Activated CD8-positive, alpha-beta memory T cell treated with anti-CD3 and anti-CD28 coated beads for 1 hour (primary cell): ENCODE measurements around the gene TLN1.

Source experiments
- DNase-seq, 2 donors: peaks; one replicate each; pipeline ENCODE4 v3.0.0-alpha.2; 2020; ENCODE audit warnings: low read depth in 1 of 2; ENCODE audit errors: extremely low read depth in 1 of 2

TLN1 gene

DNA sequence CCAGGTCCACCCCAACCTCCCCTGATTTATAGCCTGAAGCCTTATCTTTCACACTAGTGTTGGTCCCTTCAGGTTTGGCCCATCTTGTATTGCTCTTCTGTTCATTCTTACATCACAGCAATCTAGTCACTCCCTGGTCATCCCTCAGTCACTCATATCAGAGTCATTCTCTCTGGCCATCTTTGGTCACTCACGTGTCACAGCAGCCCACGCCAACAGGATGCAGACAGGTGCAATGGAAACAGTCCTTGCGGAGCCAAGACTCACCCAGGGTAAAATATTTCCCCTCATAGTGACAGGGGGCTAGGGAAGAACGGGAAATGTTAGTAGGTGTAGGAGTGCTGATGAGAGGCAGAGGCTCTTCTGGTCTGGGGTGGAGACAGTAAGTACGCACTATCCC lies 21.5 kb upstream of the TLN1 start:
- DNase-seq = no peak

DNA sequence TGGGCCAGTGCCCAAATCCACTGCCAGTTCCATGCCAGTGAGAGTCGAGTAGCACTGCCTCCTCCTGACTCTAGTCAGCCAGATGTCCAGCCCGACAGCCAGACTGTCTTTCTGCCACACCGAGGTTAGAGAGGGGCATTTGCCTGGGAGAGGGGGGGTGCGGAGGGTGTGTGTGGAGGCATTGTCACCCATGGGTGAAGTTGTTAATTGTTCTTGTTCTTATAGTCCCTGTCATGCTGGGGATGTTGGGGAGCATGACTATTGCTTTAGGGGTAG lies 18.2 kb upstream of the TLN1 start:
- DNase-seq = no peak

- peak in 1 of 2 donors; percentile 30 for DNase-seq
Observed at GRCh38 chr9:35749515-35750255, 17.7 kb upstream of the TLN1 start.

- peak in 1 of 2 donors; percentile 45 for DNase-seq
Observed at GRCh38 chr9:35748858-35749514, 17.0 kb upstream of the TLN1 start, which contains the start of the genes GBA2 and RGP1. GBA2 (minus strand) TSS chr9:35749228; CDS start chr9:35748704, 524 bp downstream. RGP1 (plus strand) TSS chr9:35749287; CDS start chr9:35749756, 469 bp downstream.

- DNase-seq = no peak
Observed at GRCh38 chr9:35748242-35748857, 16.4 kb upstream of the TLN1 start.

DNA sequence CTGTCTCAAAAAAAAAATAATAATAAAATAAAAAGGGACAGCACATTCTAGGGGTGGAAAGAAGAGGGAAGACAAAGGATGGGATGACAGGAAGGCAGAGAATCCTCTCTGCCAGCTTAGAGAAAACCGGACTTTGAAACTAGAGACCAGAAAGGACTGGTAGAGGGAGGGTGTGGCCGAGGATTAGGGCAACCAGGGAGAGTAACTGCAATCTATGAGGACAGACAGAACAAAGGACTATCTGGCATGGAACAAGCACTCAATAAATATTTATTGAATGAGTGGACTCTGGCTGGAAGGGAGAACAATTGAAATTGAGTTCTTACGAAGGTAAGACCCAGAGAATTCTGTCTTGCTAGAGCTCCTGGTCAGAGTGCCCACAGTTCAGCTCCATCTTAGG lies 14.6 kb upstream of the TLN1 start:
- no peak for DNase-seq

GRCh38 chr9:35745569-35745968 lies 13.6 kb upstream of the TLN1 start:
- no peak for DNase-seq

GRCh38 chr9:35743880-35744518 lies 12.0 kb upstream of the TLN1 start:
- DNase-seq = no peak

DNA sequence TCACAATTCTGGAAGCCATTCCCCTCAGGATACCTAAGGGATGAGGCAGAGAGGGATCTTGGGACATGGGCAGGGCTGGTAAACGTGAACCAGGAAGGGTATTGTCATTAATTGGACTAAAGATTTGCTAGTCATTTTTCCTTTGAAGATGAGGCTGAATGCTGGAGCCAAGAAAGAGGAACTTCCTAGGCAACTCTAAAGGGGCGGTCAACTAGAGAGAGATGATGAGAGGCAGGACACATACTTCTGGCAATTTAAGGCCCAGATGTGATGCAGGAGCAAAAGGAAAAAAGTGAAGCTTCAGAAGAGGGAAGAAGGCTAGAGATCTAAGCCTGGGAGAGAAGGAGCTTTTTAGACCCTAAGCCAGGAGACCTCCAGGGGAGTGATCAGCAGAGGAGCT lies 11.5 kb upstream of the TLN1 start:
- no peak for DNase-seq

DNA sequence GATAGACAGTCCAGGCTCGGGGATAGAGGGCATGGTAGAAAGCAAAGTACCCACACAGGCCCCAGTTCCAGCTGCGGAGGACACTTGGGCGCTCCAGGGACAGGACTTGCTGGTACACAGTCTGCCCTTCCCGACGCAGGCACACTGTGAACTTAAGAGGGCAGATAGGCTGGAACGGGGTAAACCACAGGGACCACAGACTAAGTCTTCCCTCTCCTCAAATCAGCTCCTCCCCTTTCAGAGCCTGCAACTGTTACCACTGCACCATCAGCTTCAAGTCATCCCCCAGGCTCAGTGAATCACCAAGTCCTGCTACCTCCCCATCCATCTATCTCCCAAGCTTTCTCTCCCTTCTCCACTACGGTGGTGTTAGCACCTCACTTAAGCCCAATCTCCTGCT lies 9.7 kb upstream of the TLN1 start:
- no peak for DNase-seq

- DNase-seq = no peak
Observed at GRCh38 chr9:35740243-35740642, 8.2 kb upstream of the TLN1 start.

DNA sequence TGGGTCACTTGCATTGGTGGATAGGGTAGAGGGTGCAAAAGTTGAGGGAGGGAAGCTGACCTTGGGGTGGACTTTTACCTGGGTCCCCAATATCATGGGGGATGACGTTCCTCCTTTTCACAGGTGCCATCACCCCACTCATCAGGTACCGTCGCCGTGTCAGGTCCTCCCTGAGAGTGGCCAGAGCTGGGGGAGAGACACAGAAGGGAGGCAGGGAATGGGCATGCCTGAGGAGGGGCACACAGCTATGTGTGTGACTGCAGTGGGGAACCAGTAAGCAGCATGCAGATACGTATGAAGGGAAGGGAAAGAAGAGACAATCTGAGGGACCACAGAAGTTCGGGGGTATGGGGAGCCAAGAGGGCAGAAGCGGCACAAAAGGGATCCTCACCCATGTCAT lies 6.9 kb upstream of the TLN1 start:
- DNase-seq = no peak

DNA sequence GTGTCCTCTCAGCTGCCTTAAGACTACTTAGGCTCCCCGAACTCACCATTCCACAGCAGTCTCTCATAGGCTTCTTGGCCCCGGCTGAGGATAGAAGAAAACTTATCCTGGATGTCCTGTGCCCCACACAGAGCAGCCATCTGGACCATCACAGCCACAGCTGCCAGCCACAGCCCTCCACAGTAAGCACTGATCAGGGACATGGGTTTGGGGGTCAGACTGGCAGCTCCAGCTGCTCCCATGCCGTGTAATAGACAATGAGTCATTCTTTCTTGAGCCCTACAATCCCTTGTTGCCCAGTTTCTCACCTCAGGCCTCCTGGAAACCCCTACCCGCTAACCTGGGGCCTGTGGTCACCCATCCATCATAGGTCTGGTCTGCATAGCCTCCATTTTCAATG lies 6.2 kb upstream of the TLN1 start:
- no peak for DNase-seq

GRCh38 chr9:35737143-35737542 lies 5.1 kb upstream of the TLN1 start:
- no peak for DNase-seq

GRCh38 chr9:35736201-35736633 lies 4.2 kb upstream of the TLN1 start:
- peak in 1 of 2 donors; percentile 31 for DNase-seq

DNA sequence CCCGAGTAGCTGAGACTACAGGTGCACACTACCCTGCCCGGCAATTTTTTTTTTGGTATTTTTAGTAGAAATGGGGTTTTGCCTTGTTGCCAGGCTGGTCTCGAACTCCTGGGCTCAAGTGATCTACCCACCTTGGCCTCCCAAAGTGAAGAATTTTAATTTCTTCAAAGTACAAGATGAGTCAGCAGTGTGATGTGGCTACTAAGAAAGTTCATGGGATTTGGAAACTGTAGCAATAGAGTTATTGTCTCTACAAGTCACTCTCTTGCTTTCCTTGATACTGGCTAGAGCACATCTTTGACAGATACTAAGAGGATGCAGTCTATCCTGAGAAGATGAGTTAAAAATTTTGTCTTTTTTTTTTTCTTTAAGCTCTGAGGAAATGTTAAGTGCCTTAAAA lies 2.1 kb upstream of the TLN1 start:
- DNase-seq = no peak

DNA sequence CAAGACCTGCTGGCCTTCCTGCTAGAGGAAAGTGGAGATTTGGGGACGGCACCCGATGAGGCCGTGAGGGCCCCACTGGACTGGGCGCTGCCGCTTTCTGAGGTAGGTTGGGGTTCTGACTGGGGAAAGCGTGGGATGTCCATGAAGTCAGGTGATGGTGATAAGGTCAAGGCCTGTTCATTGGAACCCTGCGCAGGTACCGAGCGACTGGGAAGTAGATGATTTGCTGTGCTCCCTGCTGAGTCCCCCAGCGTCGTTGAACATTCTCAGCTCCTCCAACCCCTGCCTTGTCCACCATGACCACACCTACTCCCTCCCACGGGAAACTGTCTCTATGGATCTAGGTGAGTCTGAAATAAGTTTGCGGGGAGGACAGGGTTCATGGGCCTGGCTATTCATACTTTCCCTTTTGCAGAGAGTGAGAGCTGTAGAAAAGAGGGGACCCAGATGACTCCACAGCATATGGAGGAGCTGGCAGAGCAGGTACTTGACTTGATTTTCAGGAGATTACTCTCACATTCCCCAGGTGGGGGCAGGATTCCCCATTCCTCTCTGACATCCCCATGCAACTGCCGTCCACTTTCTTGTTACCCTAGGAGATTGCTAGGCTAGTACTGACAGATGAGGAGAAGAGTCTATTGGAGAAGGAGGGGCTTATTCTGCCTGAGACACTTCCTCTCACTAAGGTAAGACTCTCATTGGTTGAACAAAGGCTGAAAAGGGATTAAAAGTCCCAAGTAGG lies 976 bp upstream of the TLN1 start:
- no peak for DNase-seq

DNA sequence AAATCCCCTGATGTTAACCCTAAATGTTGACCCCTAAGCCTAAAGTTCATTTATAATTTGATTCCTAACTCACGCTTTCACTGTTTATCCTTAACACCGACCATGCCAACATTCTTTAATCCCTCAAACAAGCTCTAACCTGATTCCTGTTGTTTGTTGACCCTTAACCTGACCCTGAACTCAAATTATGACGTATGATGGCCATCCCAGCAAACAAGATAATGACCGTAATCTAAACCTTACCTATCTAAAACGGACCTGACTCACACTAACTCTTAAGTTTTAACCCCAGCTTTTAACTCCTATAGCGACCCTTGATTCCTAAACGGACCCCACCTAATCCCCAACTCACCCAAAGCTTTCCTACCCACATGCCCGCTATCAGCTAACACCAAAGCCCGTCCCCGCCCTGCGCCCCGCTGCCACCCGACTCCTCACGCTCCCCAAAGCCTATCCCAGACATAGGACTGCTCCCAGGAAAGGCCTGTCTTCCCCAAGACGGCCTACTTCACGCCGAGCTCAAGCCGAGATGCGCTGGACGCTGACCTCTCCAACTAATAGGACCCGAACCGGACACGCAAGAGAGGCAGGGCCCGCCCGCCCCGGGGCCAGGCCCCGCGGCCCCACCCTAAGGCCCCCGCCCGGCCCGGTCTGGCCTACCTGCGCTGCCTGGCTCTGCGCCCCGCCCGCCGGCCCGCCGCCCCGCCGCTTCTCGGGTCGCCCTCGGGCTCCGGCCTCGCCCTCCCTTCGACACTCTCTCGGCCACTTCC lies 395 bp downstream of the TLN1 start:
- peak in 1 of 2 donors; percentile 23 for DNase-seq

GRCh38 chr9:35730486-35730854 lies 1.5 kb downstream of the TLN1 start:
- no peak for DNase-seq
